ENCODE measurements around the gene OPTC. TPM values are rescaled to one million over a fixed set of nuclear protein-coding genes. Genes with fewer than 3 reads are reported as not detected.

OPTC gene
- total and polyA plus RNA-seq, 2 of the 8 experiments (the other 6 are each of a cell fraction or from before 2014, with no cell fraction given) = 1.1 to 4.0 TPM

DNA sequence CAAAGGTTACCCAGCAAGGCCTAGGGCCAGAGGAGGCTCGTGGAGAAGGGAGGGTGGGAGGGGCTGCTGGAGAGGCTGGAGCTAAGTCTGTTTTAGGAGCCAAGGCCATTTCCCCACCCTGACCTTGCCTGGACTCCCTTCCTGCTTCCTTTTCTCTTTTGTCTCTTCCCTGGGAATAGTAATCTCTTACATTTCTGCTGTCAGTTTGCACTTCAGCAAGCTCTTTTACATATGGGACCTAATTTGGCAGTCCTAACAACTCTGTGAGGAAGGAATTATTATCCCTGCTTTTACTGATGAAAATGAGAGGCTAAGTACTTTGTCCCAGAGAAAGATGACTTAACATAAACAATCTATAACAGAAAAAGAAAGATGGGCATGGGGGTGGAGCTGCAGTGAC is 13.8 kb downstream of the OPTC start (continued):
- TF ChIP-seq, protein P1, sequence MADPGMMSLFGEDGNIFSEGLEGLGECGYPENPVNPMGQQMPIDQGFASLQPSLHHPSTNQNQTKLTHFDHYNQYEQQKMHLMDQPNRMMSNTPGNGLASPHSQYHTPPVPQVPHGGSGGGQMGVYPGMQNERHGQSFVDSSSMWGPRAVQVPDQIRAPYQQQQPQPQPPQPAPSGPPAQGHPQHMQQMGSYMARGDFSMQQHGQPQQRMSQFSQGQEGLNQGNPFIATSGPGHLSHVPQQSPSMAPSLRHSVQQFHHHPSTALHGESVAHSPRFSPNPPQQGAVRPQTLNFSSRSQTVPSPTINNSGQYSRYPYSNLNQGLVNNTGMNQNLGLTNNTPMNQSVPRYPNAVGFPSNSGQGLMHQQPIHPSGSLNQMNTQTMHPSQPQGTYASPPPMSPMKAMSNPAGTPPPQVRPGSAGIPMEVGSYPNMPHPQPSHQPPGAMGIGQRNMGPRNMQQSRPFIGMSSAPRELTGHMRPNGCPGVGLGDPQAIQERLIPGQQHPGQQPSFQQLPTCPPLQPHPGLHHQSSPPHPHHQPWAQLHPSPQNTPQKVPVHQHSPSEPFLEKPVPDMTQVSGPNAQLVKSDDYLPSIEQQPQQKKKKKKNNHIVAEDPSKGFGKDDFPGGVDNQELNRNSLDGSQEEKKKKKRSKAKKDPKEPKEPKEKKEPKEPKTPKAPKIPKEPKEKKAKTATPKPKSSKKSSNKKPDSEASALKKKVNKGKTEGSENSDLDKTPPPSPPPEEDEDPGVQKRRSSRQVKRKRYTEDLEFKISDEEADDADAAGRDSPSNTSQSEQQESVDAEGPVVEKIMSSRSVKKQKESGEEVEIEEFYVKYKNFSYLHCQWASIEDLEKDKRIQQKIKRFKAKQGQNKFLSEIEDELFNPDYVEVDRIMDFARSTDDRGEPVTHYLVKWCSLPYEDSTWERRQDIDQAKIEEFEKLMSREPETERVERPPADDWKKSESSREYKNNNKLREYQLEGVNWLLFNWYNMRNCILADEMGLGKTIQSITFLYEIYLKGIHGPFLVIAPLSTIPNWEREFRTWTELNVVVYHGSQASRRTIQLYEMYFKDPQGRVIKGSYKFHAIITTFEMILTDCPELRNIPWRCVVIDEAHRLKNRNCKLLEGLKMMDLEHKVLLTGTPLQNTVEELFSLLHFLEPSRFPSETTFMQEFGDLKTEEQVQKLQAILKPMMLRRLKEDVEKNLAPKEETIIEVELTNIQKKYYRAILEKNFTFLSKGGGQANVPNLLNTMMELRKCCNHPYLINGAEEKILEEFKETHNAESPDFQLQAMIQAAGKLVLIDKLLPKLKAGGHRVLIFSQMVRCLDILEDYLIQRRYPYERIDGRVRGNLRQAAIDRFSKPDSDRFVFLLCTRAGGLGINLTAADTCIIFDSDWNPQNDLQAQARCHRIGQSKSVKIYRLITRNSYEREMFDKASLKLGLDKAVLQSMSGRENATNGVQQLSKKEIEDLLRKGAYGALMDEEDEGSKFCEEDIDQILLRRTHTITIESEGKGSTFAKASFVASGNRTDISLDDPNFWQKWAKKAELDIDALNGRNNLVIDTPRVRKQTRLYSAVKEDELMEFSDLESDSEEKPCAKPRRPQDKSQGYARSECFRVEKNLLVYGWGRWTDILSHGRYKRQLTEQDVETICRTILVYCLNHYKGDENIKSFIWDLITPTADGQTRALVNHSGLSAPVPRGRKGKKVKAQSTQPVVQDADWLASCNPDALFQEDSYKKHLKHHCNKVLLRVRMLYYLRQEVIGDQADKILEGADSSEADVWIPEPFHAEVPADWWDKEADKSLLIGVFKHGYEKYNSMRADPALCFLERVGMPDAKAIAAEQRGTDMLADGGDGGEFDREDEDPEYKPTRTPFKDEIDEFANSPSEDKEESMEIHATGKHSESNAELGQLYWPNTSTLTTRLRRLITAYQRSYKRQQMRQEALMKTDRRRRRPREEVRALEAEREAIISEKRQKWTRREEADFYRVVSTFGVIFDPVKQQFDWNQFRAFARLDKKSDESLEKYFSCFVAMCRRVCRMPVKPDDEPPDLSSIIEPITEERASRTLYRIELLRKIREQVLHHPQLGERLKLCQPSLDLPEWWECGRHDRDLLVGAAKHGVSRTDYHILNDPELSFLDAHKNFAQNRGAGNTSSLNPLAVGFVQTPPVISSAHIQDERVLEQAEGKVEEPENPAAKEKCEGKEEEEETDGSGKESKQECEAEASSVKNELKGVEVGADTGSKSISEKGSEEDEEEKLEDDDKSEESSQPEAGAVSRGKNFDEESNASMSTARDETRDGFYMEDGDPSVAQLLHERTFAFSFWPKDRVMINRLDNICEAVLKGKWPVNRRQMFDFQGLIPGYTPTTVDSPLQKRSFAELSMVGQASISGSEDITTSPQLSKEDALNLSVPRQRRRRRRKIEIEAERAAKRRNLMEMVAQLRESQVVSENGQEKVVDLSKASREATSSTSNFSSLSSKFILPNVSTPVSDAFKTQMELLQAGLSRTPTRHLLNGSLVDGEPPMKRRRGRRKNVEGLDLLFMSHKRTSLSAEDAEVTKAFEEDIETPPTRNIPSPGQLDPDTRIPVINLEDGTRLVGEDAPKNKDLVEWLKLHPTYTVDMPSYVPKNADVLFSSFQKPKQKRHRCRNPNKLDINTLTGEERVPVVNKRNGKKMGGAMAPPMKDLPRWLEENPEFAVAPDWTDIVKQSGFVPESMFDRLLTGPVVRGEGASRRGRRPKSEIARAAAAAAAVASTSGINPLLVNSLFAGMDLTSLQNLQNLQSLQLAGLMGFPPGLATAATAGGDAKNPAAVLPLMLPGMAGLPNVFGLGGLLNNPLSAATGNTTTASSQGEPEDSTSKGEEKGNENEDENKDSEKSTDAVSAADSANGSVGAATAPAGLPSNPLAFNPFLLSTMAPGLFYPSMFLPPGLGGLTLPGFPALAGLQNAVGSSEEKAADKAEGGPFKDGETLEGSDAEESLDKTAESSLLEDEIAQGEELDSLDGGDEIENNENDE (IDR thresholded peaks at IDR 0.05; ENCODE audit: insufficient replicate concordance, low read length) = no peak
- TF ChIP-seq RAD21 (IDR thresholded peaks at IDR 0.05 in 1 of 2, conservative IDR thresholded peaks at IDR 0.05 in 1 of 2; ENCODE audit: low read depth in 2 of 2, low read length in 2 of 2) = no peak
- TF ChIP-seq FOSL1 (IDR thresholded peaks at IDR 0.05; ENCODE audit: insufficient read depth, low read depth, low read length) = no peak
- no peak for TF ChIP-seq SAP30 (IDR thresholded peaks at IDR 0.05; ENCODE audit: insufficient read depth, insufficient replicate concordance, low read length)
- no peak for TF ChIP-seq SUZ12 (IDR thresholded peaks at IDR 0.05; ENCODE audit: low read length)
- no peak for TF ChIP-seq SIRT6 (IDR thresholded peaks at IDR 0.05; ENCODE audit: low read length)
- no peak for TF ChIP-seq SIN3A (conservative IDR thresholded peaks at IDR 0.05 in 1 of 2, IDR thresholded peaks at IDR 0.05 in 1 of 2; ENCODE audit: low read depth in 1 of 2, low read length in 2 of 2)
- TF ChIP-seq, protein P2, sequence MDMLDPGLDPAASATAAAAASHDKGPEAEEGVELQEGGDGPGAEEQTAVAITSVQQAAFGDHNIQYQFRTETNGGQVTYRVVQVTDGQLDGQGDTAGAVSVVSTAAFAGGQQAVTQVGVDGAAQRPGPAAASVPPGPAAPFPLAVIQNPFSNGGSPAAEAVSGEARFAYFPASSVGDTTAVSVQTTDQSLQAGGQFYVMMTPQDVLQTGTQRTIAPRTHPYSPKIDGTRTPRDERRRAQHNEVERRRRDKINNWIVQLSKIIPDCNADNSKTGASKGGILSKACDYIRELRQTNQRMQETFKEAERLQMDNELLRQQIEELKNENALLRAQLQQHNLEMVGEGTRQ (IDR thresholded peaks at IDR 0.05; ENCODE audit: low read length) = no peak
